Esophagus squamous epithelium (tissue), 4 donors: ENCODE data around the gene PRR36.

Experiments used
- POLR2A ChIP-seq, 4 donors: fragments of 450-650 bp; IDR thresholded peaks; one replicate each; pipeline ENCODE4 v1.6.1; 2017; ENCODE audit warnings: antibody characterized with exemption in 4 of 4, mild to moderate bottlenecking in 4 of 4, moderate library complexity in 3 of 4
- TF ChIP-seq, protein P1 (sequence below), 6 experiments: fragments of 450-650 bp in 4 of 6; fragments of 200-600 bp in 2 of 6; sonication (generic) in 2 of 6; IDR thresholded peaks; one replicate each; pipeline ENCODE4 v1.5.1; 2016 to 2019; ENCODE audit warnings: antibody characterized with exemption in 6 of 6, mild to moderate bottlenecking in 4 of 6, moderate library complexity in 4 of 6

DNA sequence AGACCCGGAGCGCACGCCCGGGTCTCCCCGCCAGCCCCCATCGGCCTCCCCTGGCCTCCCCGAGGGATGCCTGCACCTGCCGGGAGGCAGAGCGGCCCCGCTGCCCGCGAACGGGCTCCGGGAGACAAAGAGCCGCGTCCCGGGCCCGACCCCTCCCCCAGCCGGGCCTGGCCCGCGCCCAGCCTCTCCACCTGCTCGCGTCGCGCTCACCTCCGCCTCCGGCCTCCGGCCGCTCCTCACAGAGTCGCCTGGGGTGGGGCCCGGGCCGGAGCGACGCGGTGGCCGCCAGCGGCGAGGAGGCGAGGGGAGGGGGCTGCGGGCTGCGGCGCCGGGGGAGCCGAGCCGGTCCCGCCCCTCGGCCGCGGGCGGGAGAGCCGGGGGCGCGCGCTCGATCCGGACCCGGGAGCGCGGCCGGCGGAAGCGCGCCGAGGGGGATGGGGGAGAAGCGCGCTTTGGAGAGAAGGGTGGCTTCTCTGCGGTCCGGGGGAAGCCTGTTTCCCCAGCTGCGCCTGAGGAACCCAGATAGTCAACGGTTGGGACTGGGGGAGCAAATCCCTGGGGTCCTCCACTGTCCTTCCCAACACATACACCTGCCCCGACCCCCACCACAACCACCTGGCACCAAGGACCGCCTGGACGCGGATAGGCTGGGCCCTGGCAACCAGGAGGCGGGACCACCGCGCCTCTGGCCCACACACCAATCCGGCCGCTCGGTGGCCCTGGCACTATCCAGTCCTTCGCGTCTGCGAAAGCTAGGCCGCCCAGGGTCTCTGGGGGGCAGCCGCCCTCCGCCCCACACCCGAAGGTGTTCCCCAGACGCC is at the start of gene PRR36:
- TF ChIP-seq, protein P1, sequence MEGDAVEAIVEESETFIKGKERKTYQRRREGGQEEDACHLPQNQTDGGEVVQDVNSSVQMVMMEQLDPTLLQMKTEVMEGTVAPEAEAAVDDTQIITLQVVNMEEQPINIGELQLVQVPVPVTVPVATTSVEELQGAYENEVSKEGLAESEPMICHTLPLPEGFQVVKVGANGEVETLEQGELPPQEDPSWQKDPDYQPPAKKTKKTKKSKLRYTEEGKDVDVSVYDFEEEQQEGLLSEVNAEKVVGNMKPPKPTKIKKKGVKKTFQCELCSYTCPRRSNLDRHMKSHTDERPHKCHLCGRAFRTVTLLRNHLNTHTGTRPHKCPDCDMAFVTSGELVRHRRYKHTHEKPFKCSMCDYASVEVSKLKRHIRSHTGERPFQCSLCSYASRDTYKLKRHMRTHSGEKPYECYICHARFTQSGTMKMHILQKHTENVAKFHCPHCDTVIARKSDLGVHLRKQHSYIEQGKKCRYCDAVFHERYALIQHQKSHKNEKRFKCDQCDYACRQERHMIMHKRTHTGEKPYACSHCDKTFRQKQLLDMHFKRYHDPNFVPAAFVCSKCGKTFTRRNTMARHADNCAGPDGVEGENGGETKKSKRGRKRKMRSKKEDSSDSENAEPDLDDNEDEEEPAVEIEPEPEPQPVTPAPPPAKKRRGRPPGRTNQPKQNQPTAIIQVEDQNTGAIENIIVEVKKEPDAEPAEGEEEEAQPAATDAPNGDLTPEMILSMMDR (IDR thresholded peaks at IDR 0.05), result no peak
- no peak for TF ChIP-seq POLR2A (IDR thresholded peaks at IDR 0.05)
